GM18502 (cell line): Measurements from ENCODE around the gene STAM.
A peak's percentile ranks its signal among the peaks of the same experiment; 100 is the strongest.

Experiments
- ATAC-seq: cut with Tn5 transposase; IDR thresholded peaks from one replicate; pipeline ENCODE4 v1.9.1; 2021; ENCODE audit warnings: mild to moderate bottlenecking; ENCODE audit not compliant: unreplicated experiment, poor library complexity

Gene STAM

GRCh38 chr10:17756557-17757217 lies 112.7 kb downstream of the STAM start:
- ATAC-seq, result peak; percentile 96

GRCh38 chr10:17758200-17758599 lies 114.2 kb downstream of the STAM start:
- no peak for ATAC-seq

GRCh38 chr10:17758896-17759295 lies 114.9 kb downstream of the STAM start:
- ATAC-seq, result no peak

- ATAC-seq, result no peak
Observed at GRCh38 chr10:17764142-17764541, 120.2 kb downstream of the STAM start.

- ATAC-seq, result no peak
Observed at GRCh38 chr10:17765602-17766001, 121.7 kb downstream of the STAM start.
